Measurements from ENCODE around the gene MORF4L1.
"Not testable (repeated sequence)": the region's sequence is repeated elsewhere in the genome, so short reads cannot be mapped to it uniquely, and the experiment has no call there.

MORF4L1 gene

GRCh38 chr15:78902281-78903032 is 29.8 kb downstream of the MORF4L1 start:
- DNase-seq, result not testable (repeated sequence)

- no peak for DNase-seq
Measured at GRCh38 chr15:78904599-78905358, 32.1 kb downstream of the MORF4L1 start.

GRCh38 chr15:78906316-78906620 is 33.6 kb downstream of the MORF4L1 start:
- DNase-seq, result no peak

GRCh38 chr15:78907577-78907976 is 34.9 kb downstream of the MORF4L1 start:
- DNase-seq, result no peak

GRCh38 chr15:78909160-78909695 is 36.5 kb downstream of the MORF4L1 start:
- DNase-seq, result no peak

- DNase-seq, result no peak
Measured at GRCh38 chr15:78909791-78910228, 37.1 kb downstream of the MORF4L1 start.

GRCh38 chr15:78910271-78910670 is 37.6 kb downstream of the MORF4L1 start:
- no peak for DNase-seq

- DNase-seq, result no peak
Measured at GRCh38 chr15:78912316-78912715, 39.6 kb downstream of the MORF4L1 start.

- DNase-seq, result no peak
Measured at GRCh38 chr15:78913012-78913411, 40.3 kb downstream of the MORF4L1 start.

- no peak for DNase-seq
Measured at GRCh38 chr15:78914027-78914764, 41.5 kb downstream of the MORF4L1 start.

- DNase-seq, result no peak
Measured at GRCh38 chr15:78915341-78916087, 42.8 kb downstream of the MORF4L1 start.

- no peak for DNase-seq
Measured at GRCh38 chr15:78916088-78916487, 43.4 kb downstream of the MORF4L1 start.

- no peak for DNase-seq
Measured at GRCh38 chr15:78917888-78918287, 45.2 kb downstream of the MORF4L1 start.

- DNase-seq, result no peak
Measured at GRCh38 chr15:78921517-78921916, 48.8 kb downstream of the MORF4L1 start.

GRCh38 chr15:78921940-78922339 is 49.2 kb downstream of the MORF4L1 start:
- DNase-seq, result no peak

- no peak for DNase-seq
Measured at GRCh38 chr15:78922527-78922926, 49.8 kb downstream of the MORF4L1 start.

GRCh38 chr15:78923015-78923414 is 50.3 kb downstream of the MORF4L1 start:
- no peak for DNase-seq

GRCh38 chr15:78923480-78924360 is 51.0 kb downstream of the MORF4L1 start:
- no peak for DNase-seq

GRCh38 chr15:78925076-78925624 is 52.5 kb downstream of the MORF4L1 start:
- DNase-seq, result no peak

- DNase-seq, result no peak
Measured at GRCh38 chr15:78925956-78926743, 53.5 kb downstream of the MORF4L1 start.

Measured in activated effector memory CD4-positive, alpha-beta T cell treated with anti-CD3 and anti-CD28 coated beads, Interleukin-2, amount 50 U/mL, for 16 hours (primary cell).